PC-9 (cell line): ENCODE data around the gene SLC25A46.

ENCODE experiments used
- CTCF ChIP-seq: fragments of 200-600 bp; sonication (generic); conservative IDR thresholded peaks from 2 replicates; pipeline ENCODE4 v1.6.1; 2017; ENCODE audit warnings: mixed run types, antibody characterized with exemption, mild to moderate bottlenecking, moderate library complexity
- EZH2 ChIP-seq: fragments of 200-600 bp; sonication (generic); IDR thresholded peaks from 2 replicates; pipeline ENCODE4 v1.8.0; 2017; ENCODE audit warnings: antibody characterized with exemption, low read depth

GRCh38 chr5:110768138-110768860 is 29.5 kb downstream of the SLC25A46 start:
- TF ChIP-seq CTCF: no peak
- no peak for TF ChIP-seq EZH2
